HG03095 (cell line): ENCODE measurements around the gene IGF2.

Experiments used
- ATAC-seq: cut with Tn5 transposase; IDR thresholded peaks from one replicate; pipeline ENCODE4 v1.9.1; 2021; ENCODE audit warnings: moderate library complexity; ENCODE audit not compliant: unreplicated experiment

The IGF2 gene

GRCh38 chr11:2093575-2094353 lies 45.4 kb downstream of the IGF2 start:
- no peak for ATAC-seq

- ATAC-seq: no peak
These were observed 46.2 kb downstream of the IGF2 start for GRCh38 chr11:2092956-2093412.

- no peak for ATAC-seq
These were observed 46.7 kb downstream of the IGF2 start for GRCh38 chr11:2092464-2092910.

GRCh38 chr11:2091786-2092463 lies 47.3 kb downstream of the IGF2 start:
- ATAC-seq: no peak

GRCh38 chr11:2091112-2091746 lies 48.0 kb downstream of the IGF2 start:
- no peak for ATAC-seq

- ATAC-seq: no peak
These were observed 48.7 kb downstream of the IGF2 start for GRCh38 chr11:2090172-2091111.

- no peak for ATAC-seq
These were observed 49.5 kb downstream of the IGF2 start for GRCh38 chr11:2089536-2090165.

GRCh38 chr11:2088746-2089535 lies 50.2 kb downstream of the IGF2 start:
- ATAC-seq: no peak

GRCh38 chr11:2088284-2088683 lies 50.9 kb downstream of the IGF2 start:
- no peak for ATAC-seq

GRCh38 chr11:2086239-2087040 lies 52.7 kb downstream of the IGF2 start:
- ATAC-seq: no peak

- no peak for ATAC-seq
These were observed 53.7 kb downstream of the IGF2 start for GRCh38 chr11:2085251-2086066.

GRCh38 chr11:2084721-2085120 lies 54.5 kb downstream of the IGF2 start:
- ATAC-seq: no peak
